ENCODE data around the gene SLC12A4. TPM values are rescaled to one million over a fixed set of nuclear protein-coding genes. Genes with fewer than 3 reads are reported as not detected.

SLC12A4 gene
- polyA plus RNA-seq, 1 experiment, result 115 TPM

DNA sequence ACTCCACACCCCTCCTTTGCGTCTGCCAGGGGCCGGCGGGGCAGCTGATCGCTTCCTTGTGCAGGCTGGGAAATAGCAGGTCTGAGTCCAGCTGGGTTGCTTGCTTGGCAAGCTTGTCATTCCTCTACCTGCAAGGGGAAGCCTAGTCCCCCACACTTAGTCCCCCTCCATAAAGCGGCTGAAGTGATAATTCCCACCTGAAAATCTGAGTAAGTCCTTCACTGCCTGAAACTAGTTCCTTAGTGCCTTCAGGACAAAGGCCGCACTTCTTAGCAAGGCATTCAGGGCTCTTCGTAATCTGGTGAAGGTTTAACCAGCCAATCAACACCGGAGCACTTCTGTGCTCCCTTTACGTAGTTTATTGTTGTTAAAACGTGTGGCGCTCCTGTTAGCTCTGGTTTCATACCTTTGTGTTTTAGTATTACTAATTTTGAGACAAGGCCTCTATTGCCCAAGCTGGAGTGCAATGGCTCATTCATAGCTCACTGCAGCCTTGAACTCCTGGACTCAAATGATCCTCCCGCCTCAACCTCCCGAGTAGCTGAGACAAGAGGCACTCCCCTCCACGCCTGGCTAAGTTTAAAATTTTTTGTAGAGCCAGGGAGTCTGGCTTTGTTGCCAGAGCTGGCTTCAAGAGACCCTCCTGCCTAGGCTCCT is 74.6 kb downstream of the SLC12A4 start:
- DNase-seq (ENCODE audit: low read depth), result no peak
- TF ChIP-seq, protein P1, sequence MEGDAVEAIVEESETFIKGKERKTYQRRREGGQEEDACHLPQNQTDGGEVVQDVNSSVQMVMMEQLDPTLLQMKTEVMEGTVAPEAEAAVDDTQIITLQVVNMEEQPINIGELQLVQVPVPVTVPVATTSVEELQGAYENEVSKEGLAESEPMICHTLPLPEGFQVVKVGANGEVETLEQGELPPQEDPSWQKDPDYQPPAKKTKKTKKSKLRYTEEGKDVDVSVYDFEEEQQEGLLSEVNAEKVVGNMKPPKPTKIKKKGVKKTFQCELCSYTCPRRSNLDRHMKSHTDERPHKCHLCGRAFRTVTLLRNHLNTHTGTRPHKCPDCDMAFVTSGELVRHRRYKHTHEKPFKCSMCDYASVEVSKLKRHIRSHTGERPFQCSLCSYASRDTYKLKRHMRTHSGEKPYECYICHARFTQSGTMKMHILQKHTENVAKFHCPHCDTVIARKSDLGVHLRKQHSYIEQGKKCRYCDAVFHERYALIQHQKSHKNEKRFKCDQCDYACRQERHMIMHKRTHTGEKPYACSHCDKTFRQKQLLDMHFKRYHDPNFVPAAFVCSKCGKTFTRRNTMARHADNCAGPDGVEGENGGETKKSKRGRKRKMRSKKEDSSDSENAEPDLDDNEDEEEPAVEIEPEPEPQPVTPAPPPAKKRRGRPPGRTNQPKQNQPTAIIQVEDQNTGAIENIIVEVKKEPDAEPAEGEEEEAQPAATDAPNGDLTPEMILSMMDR (IDR thresholded peaks at IDR 0.05; ENCODE audit: insufficient read depth, low read depth, low read length), result no peak
- CTCF ChIA-PET, result interaction anchor here (0.7 to 2.2 kb wide), 6 partner anchors 10 to 394 kb away, joined by 3 to 7 read pairs (median 3); partner anchors contain the start of genes NRN1L and PSMB10
- Histone ChIP-seq H3K4me3 (ENCODE audit: low read depth, low read length) (peak overlapping the region; percentile 95), H3K36me3 (ENCODE audit: control insufficient read depth, insufficient read depth, low read length) (no peaks in the 10 kb centered on the region), H3K27me3 (ENCODE audit: control insufficient read depth, insufficient read depth, low read length) (no peaks in the 10 kb centered on the region)
- POLR2A ChIA-PET, result no interaction called here

Small RNAs within 50 kb of the gene (small RNA-seq; reads per million reads assigned to genes)
- 0.84 reads per million for gene RNU6-359P (ENCODE audit: insufficient read length, low read depth, low replicate concordance)

Other genes with a start within 250 kb of the SLC12A4 start
- gene GFOD2, start 249.3 kb downstream of the SLC12A4 start, polyA plus RNA-seq (2011; rRNA removed), result 11.4 and 13.6 TPM in 2 replicates
- gene RANBP10, start 162.1 kb downstream of the SLC12A4 start, polyA plus RNA-seq (2011; rRNA removed), result 11.5 and 17.6 TPM in 2 replicates
- gene TSNAXIP1, start 161.7 kb downstream of the SLC12A4 start, polyA plus RNA-seq (2011; rRNA removed), result 0.96 and 1.6 TPM in 2 replicates
- gene THAP11, start 126.3 kb downstream of the SLC12A4 start, polyA plus RNA-seq (2011; rRNA removed), result 20.1 and 25.8 TPM in 2 replicates
- gene NUTF2, start 121.7 kb downstream of the SLC12A4 start, polyA plus RNA-seq (2011; rRNA removed), result 173 and 230 TPM in 2 replicates
- gene CENPT, start 120.9 kb downstream of the SLC12A4 start, polyA plus RNA-seq (2011; rRNA removed), result 26.2 and 42.4 TPM in 2 replicates
- 19.9 and 27.4 TPM in 2 replicates for gene EDC4, start 95.6 kb downstream of the SLC12A4 start, polyA plus RNA-seq (2011; rRNA removed)
- 0.22 and 0.27 TPM in 2 replicates for gene NRN1L, start 83.8 kb downstream of the SLC12A4 start, polyA plus RNA-seq (2011; rRNA removed)
- gene PSKH1, start 75.4 kb downstream of the SLC12A4 start, polyA plus RNA-seq (2011; rRNA removed), result 26.0 and 45.5 TPM in 2 replicates
- gene CTRL, start 36.8 kb downstream of the SLC12A4 start, polyA plus RNA-seq (2011; rRNA removed), result 0.15 and 0.58 TPM in 2 replicates
- 24.8 and 29.1 TPM in 2 replicates for gene PSMB10, start 31.8 kb downstream of the SLC12A4 start, polyA plus RNA-seq (2011; rRNA removed)
- gene LCAT, start 24.5 kb downstream of the SLC12A4 start, polyA plus RNA-seq (2011; rRNA removed), result 7.9 and 13.6 TPM in 2 replicates
- gene DPEP3, start 11.9 kb upstream of the SLC12A4 start, polyA plus RNA-seq (2011; rRNA removed), result not detected in 2 replicates
- gene DPEP2, start 30.8 kb upstream of the SLC12A4 start, polyA plus RNA-seq (2011; rRNA removed), result 0.10 and 0.25 TPM in 2 replicates
- not detected in 2 replicates for gene DPEP2NB, start 47.3 kb upstream of the SLC12A4 start, polyA plus RNA-seq (2011; rRNA removed)
- gene DDX28, start 54.6 kb upstream of the SLC12A4 start, polyA plus RNA-seq (2011; rRNA removed), result 8.1 and 10.1 TPM in 2 replicates
- 12.9 and 18.3 TPM in 2 replicates for gene DUS2, start 54.6 kb upstream of the SLC12A4 start, polyA plus RNA-seq (2011; rRNA removed)
- gene NFATC3, start 116.7 kb upstream of the SLC12A4 start, polyA plus RNA-seq (2011; rRNA removed), result 10.5 and 14.9 TPM in 2 replicates